Activated naive CD8-positive, alpha-beta T cell treated with anti-CD3 and anti-CD28 coated beads for 36 hours (primary cell): ENCODE results near the gene CYB5B. TPM values are rescaled to one million over a fixed set of nuclear protein-coding genes. Genes with fewer than 3 reads are reported as not detected.

Source experiments
- DNase-seq: peaks from one replicate; pipeline ENCODE4 v3.0.0; 2021
- H3K27ac Mint-ChIP-seq: one replicate; pipeline ENCODE4 v1.8.0; 2022; ENCODE audit warnings: mild to moderate bottlenecking, moderate library complexity, mixed read lengths
- H3K27me3 Mint-ChIP-seq: one replicate; pipeline ENCODE4 v1.8.0; 2022; ENCODE audit warnings: mild to moderate bottlenecking, mixed read lengths
- H3K36me3 Mint-ChIP-seq: one replicate; pipeline ENCODE4 v1.8.0; 2021; ENCODE audit warnings: mild to moderate bottlenecking, mixed read lengths
- H3K4me1 Mint-ChIP-seq: one replicate; pipeline ENCODE4 v1.8.0; 2021; ENCODE audit warnings: mixed read lengths
- H3K4me3 Mint-ChIP-seq: one replicate; pipeline ENCODE4 v1.8.0; 2022; ENCODE audit warnings: mild to moderate bottlenecking, moderate library complexity, mixed read lengths
- H3K9me3 Mint-ChIP-seq: one replicate; pipeline ENCODE4 v1.8.0; 2022; ENCODE audit warnings: mixed read lengths
- total RNA-seq, 2 experiments: library from RNA; stranded (reverse); gene quantifications; one replicate each; pipeline ENCODE4 v1.2.3, GENCODE V29; 2021

Gene CYB5B
- total RNA-seq, 2 experiments from 2014 or later, result 182 to 183 TPM

DNA sequence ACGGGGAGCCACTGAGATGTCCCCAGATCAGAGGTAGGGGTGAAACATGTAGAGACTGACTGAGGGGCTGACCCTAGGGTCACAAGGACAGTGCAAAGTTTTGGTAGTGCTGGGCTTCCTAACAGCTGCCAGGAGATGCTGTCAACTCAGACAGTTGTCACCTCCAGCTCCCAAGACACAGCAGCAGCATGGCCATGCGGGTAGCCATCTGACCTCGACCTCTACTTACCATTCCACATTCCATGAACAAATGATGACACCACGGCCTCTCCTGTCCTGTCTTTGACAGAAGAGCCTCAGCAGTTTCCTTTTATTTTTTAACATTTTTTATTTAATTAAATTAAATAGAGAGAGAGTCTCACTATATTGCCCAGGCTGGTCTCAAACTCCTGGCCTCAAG lies 76.1 kb downstream of the CYB5B start:
- Mint-ChIP-seq H3K4me1 (peaks cover 9% of the 10 kb centered on the region), H3K4me3 (no peak overlapping the region), H3K36me3 (no peaks in the 10 kb centered on the region), H3K27me3 (no peaks in the 10 kb centered on the region), H3K27ac (no peak overlapping the region), H3K9me3 (no peaks in the 10 kb centered on the region)
- no peak for DNase-seq

DNA sequence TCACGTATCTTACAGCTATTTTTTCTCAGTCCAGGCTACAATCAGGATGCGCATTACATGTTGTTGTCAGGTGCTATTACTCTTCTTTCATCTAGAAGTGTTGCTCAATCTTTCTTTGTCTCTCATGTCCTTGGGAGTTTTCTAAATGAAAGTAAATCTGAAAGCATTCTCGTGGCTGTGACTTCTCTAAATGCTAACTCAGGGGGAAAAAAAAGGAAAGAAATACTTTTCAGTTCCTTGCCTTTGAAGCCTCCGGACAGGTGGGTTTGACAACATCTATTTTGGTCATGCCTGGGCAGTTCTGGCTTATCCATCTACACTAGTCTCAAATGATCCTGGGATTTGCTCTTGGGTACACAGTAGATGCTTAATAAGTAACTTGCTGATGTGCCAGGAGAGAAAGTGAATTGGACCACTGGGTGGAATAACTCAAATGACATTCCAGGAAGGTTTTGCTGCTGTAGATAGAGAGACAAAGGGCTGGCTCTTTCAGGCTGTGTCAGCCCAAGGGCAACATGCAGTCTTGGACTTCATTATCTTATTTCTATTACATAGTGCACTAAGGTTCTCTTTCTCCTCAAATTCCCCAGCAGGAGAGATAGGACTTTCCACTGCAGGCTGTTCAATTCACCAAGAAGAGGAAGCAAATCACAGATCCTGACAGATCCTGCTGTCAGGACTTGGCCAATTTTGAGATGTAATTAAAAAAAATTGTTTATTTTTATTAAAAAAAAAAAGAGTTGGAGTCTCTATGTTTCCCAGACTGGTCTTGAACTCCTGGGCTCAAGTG lies 77.7 kb downstream of the CYB5B start:
- no peak for DNase-seq
- H3K27ac Mint-ChIP-seq, result no peak overlapping the region
- no peak overlapping the region for H3K4me3 Mint-ChIP-seq

DNA sequence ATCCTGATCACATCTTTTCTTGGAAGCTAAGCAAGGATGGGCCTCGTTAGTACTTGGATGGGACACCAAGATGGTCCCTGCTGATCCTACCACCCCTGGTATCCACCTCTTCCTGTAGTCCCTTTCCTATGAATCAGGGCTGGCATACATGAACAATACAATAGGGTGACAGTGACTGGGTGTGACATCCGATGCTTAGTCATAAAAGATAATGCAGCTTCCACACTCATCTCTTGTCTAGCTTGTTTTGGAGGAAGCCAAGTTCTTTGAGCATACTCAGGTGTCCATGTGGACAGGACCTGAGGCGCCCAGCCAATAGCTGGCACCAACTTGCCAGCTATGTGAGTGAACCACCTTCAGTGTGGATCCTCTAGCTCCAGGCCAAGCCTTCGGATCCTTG lies 78.8 kb downstream of the CYB5B start:
- H3K4me1 Mint-ChIP-seq, result peaks cover 7% of the 10 kb centered on the region
- H3K4me3 Mint-ChIP-seq, result no peak overlapping the region
- H3K27ac Mint-ChIP-seq, result no peak overlapping the region
- H3K27me3 Mint-ChIP-seq, result peaks cover 3% of the 10 kb centered on the region
- DNase-seq, result no peak
- H3K36me3 Mint-ChIP-seq, result no peaks in the 10 kb centered on the region
- no peaks in the 10 kb centered on the region for H3K9me3 Mint-ChIP-seq

More for the DNA sequence above, 77.7 kb downstream of the CYB5B start:
- no peaks in the 10 kb centered on the region for H3K36me3 Mint-ChIP-seq
- peaks cover 7% of the 10 kb centered on the region for H3K4me1 Mint-ChIP-seq
- H3K27me3 Mint-ChIP-seq, result no peaks in the 10 kb centered on the region
- no peaks in the 10 kb centered on the region for H3K9me3 Mint-ChIP-seq

DNA sequence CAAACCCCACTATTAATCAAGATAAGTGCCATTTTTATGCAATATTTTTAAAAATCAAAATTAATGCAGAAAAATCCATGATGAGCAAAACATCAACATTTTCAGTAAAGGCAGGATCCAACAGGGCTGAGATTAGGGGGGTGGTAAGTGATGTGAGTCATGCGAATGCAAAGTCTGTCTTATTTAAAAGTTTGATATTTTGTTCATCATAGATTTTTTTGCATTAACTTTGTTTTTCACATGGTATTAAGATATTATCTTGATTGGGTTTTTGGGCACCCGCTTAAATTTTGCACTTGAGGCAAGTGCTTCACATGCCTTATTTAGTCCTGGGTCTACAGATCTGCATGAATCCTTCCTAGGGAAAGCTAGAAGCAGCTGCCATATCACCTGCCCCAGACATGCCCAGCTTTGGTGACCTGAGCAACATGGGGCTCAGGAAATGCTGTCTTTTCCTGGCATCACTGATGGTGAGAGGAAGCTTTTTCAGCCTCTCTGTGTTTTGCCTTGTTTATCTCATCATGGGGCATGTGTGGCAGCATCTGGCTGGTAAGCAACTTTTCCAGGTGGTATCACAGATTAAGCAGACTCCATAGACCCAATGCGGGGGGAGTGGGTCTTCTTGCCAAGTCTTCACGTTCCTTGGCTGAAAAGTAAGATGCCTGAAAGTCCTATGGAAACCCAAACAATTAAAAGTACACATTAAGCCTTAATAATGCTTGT lies 83.8 kb downstream of the CYB5B start:
- Mint-ChIP-seq H3K27me3 (peaks cover 3% of the 10 kb centered on the region), H3K4me1 (no peaks in the 10 kb centered on the region), H3K9me3 (no peaks in the 10 kb centered on the region), H3K36me3 (no peaks in the 10 kb centered on the region), H3K4me3 (no peak overlapping the region), H3K27ac (no peak overlapping the region)
- DNase-seq, result no peak

DNA sequence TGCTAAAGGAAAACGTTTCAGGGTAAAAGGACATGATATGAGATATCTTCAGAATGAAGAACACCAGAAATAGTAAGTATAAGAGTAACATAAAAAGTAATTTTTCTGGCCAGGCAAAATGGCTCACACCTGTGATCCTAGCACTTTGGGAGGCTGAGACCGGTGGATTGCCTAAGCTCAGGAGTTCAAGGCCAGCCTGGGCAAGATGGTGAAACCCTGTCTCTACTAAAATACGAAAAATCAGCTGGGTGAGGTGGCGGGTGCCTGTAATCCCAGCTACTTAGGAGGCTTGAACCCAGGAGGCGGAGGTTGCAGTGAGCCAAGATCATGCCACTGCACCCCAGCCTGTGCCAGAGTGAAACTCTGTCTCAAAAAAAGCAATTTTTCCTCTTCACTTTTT lies 84.7 kb downstream of the CYB5B start:
- no peaks in the 10 kb centered on the region for H3K36me3 Mint-ChIP-seq
- H3K4me3 Mint-ChIP-seq, result no peak overlapping the region
- no peaks in the 10 kb centered on the region for H3K9me3 Mint-ChIP-seq
- no peaks in the 10 kb centered on the region for H3K4me1 Mint-ChIP-seq
- peaks cover 3% of the 10 kb centered on the region for H3K27me3 Mint-ChIP-seq
- H3K27ac Mint-ChIP-seq, result no peak overlapping the region
- DNase-seq, result no peak

DNA sequence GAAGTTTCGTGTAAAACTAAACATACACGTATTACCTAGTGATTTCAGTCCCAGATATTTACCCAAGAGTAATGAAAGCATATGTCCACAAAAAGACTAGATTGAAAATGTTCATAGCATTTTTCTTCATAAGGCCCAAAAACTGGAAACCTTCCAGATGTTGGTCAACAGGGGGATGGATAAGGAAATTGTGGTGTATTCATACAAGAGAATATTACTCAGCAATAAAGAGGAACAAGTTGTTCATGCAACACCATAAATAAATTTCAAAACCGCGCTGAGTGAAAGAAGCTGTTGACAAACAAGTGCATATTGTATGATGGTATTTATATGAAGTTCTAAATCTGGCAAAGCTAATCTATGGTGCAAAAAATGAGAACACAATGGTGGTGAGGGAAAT lies 87.2 kb downstream of the CYB5B start:
- Mint-ChIP-seq H3K4me3 (no peak overlapping the region), H3K4me1 (peaks cover 7% of the 10 kb centered on the region), H3K36me3 (no peaks in the 10 kb centered on the region), H3K27me3 (peaks cover 3% of the 10 kb centered on the region), H3K27ac (no peak overlapping the region), H3K9me3 (peaks cover 2% of the 10 kb centered on the region)
- DNase-seq, result no peak

DNA sequence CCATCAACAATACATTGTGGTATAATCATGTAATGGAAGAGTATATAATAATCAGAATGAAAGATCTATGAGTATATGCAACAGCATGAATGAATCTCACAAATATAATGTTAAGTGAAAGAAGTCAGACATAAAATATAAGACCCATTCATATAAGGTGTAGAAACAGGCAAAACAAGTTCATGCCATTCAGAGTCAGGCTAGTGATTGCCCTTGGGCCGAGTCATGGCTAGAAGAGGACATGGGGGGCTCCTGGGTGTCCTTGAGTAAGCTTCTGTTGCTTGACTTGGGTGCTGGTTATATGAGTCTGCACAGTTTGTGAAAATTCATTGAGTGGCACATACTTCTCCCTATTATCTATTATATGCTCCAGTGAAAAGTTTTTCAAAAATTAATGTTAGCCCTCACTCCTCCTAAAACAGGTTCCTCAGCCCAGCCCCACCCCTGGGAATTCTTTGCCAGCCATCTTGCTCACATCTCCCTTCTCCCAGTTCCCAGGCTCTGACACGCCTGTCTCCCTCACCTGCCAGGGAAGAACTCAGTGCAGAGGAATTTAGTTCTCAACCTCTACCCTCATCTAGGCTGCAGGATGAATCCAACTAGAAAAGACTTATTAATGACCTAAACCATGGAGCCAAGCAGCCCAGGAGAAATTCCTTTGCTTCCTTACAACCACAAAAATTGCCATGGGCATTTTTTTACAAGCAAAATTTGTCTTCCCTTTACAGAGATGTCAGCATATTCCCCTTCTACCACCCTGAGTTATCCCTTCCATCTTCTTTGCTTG lies 89.0 kb downstream of the CYB5B start:
- no peak overlapping the region for H3K4me3 Mint-ChIP-seq
- H3K36me3 Mint-ChIP-seq, result no peaks in the 10 kb centered on the region
- no peak for DNase-seq
- H3K27ac Mint-ChIP-seq, result no peak overlapping the region
- H3K9me3 Mint-ChIP-seq, result peaks cover 2% of the 10 kb centered on the region
- H3K27me3 Mint-ChIP-seq, result no peaks in the 10 kb centered on the region
- H3K4me1 Mint-ChIP-seq, result peaks cover 7% of the 10 kb centered on the region

DNA sequence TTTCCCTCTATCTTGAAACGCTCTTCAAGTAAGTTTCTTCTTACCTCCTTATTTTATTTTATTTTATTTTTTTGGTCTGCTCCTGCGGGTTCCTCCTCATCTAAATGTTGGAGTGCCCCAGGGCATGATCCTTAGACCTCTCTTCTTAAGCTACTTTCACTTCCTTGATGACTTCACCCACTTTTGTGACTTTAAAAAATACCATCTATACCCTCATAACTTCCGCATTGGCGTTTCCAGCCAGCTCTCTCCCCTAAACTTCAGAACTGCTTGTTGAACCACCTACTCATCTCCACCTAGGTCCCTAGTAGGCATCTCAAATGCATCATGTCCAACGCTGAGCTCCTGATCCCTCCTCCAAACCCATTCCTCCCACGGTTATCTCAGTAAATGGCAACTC lies 89.9 kb downstream of the CYB5B start:
- Mint-ChIP-seq H3K9me3 (peaks cover 2% of the 10 kb centered on the region), H3K27me3 (no peaks in the 10 kb centered on the region), H3K4me3 (no peak overlapping the region), H3K4me1 (peaks cover 7% of the 10 kb centered on the region), H3K36me3 (no peaks in the 10 kb centered on the region), H3K27ac (no peak overlapping the region)
- DNase-seq, result no peak

Other genes with a start within 250 kb of the CYB5B start
- gene SNTB2, start 237.5 kb upstream of the CYB5B start, total RNA-seq, result 1 to 10 TPM; 6.1 to 6.3 TPM
- 10 to 100 TPM; 27.0 to 28.6 TPM for gene VPS4A, start 113.3 kb upstream of the CYB5B start, total RNA-seq
- 10 to 100 TPM; 33.0 to 36.4 TPM for gene PDF, start 94.0 kb upstream of the CYB5B start, total RNA-seq
- 10 to 100 TPM; 30.2 to 31.8 TPM for gene COG8, start 85.1 kb upstream of the CYB5B start, total RNA-seq
- gene NIP7, start 84.8 kb upstream of the CYB5B start, total RNA-seq, result 10 to 100 TPM; 70.1 to 73.2 TPM
- gene TMED6, start 72.8 kb upstream of the CYB5B start, total RNA-seq, result 1 to 10 TPM in 1 of 2 experiments, under 1 TPM in 1; 0.70 to 1.2 TPM
- gene TERF2, start 38.6 kb upstream of the CYB5B start, total RNA-seq, result 10 to 100 TPM; 54.4 to 55.4 TPM
- 10 to 100 TPM; 26.1 to 26.3 TPM for gene NFAT5, start 141.3 kb downstream of the CYB5B start, total RNA-seq